ENCODE measurements around the gene MRTFA. TPM values are rescaled to one million over a fixed set of nuclear protein-coding genes. Genes with fewer than 3 reads are reported as not detected.

Gene MRTFA
- total and polyA plus RNA-seq, 8 donors, result 13.6 to 35.3 (median 24.1) TPM

- no peak for DNase-seq
- FAIRE-seq, result no peak
- 82 to 88% methylated on average over 8 of the region's 8 CpGs for WGBS, 2 donors
- intact Hi-C loops (cut with DNase I), result no loop called here
- H3K27me3 ChIP-seq, result no peaks in the 10 kb centered on the region
- no peaks in the 10 kb centered on the region for H3K36me3 ChIP-seq
- H3K27ac ChIP-seq, result no peak overlapping the region
- no peaks in the 10 kb centered on the region for H3K9me3 ChIP-seq
- H3K4me3 ChIP-seq, result no peak overlapping the region
- no peak for ATAC-seq
- TF ChIP-seq CTCF (IDR thresholded peaks at IDR 0.05), result no peak
- H3K4me1 ChIP-seq, result peaks cover 20 to 33% (median 20%) of the 10 kb centered on the region in 3 donors
These were observed 41.6 kb downstream of the MRTFA start for GRCh38 chr22:40594924-40595323.

DNA sequence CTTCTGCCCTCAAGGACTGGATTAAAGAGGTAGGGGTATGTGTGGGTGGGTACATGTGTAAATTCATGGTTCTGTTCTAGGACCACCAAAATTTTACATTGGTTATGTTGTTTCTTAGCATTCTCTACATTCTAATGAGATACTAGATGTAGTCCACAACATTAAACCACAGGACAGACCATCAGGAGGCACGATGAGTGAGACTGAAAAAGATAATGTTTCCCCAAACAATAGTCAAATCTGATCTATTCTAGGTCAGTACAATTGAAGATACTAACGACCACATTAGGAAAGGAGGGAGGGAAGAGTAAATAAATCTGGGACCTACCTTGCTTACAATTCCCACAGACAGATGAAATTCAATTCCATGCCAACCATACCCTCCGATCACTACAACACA lies 42.2 kb downstream of the MRTFA start:
- H3K27me3 ChIP-seq, result no peaks in the 10 kb centered on the region
- FAIRE-seq (no peak), ATAC-seq (no peak), DNase-seq (no peak)
- no peak for TF ChIP-seq CTCF (IDR thresholded peaks at IDR 0.05)
- intact Hi-C loops (cut with DNase I), result no loop called here
- no peaks in the 10 kb centered on the region for H3K36me3 ChIP-seq
- H3K9me3 ChIP-seq, result no peaks in the 10 kb centered on the region
- 45 to 52% methylated on average over 3 of the region's 3 CpGs for WGBS, 2 donors
- H3K27ac ChIP-seq, result no peak overlapping the region
- peaks cover 17 to 33% (median 19%) of the 10 kb centered on the region in 3 donors for H3K4me1 ChIP-seq
- H3K4me3 ChIP-seq, result no peak overlapping the region

DNA sequence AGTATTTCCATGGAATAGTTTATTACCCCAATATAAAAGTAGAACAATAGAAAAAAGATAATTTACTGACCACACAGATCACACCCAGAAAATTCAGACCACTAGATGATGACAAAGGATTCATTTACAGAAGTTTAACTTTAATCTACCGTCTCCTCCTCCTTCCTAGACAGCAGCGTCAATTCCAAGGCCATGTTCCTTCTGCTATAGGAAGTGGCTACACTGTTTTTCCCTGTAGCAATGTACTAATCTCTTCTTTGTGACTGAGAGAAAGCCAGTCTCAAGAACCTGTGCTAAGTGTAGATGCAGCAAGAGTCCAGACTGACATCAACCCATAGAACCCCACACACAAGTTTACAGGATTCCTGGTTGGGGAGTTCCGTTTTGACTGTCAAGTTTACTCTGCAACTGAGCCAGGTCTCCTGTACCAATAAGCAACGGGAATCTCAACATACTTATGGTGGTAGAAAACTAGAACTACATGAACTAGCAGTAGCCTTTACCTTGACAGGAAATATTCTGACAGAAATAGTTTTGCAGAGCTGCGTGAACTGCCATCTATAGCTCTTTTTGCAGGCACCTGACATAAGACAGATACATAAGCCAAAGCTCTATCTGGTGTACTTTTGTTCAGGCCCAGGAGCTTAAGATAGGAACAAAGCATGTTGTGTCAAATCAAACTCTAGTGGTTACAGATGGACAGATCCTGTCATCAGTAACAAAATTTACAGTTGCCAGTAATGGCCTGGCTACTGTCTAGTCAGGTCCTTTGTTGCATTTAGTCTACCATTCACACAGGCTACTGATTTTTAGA lies 42.9 kb downstream of the MRTFA start:
- intact Hi-C loops (cut with DNase I), result no loop called here
- no peak for DNase-seq
- no peak overlapping the region for H3K27ac ChIP-seq
- ATAC-seq, result peak in 3 of 4 donors; percentile 30 to 42 (median 34)
- no peak for FAIRE-seq
- WGBS, 2 donors, result 37 to 39% methylated on average over 5 of the region's 5 CpGs
- no peak for TF ChIP-seq CTCF (IDR thresholded peaks at IDR 0.05)
- H3K4me3 ChIP-seq, result no peak overlapping the region
- no peaks in the 10 kb centered on the region for H3K36me3 ChIP-seq
- no peaks in the 10 kb centered on the region for H3K27me3 ChIP-seq
- H3K4me1 ChIP-seq, result peaks cover 16 to 33% (median 17%) of the 10 kb centered on the region in 3 donors
- H3K9me3 ChIP-seq, result no peaks in the 10 kb centered on the region

- no peak for FAIRE-seq
- Histone ChIP-seq H3K36me3 (no peaks in the 10 kb centered on the region), H3K4me1 (peaks cover 6 to 25% (median 9%) of the 10 kb centered on the region in 3 donors), H3K27ac (no peak overlapping the region), H3K9me3 (no peaks in the 10 kb centered on the region), H3K27me3 (no peaks in the 10 kb centered on the region), H3K4me3 (no peak overlapping the region)
- no peak for TF ChIP-seq CTCF (IDR thresholded peaks at IDR 0.05)
- no peak for ATAC-seq
- DNase-seq, result no peak
- 68 to 78% methylated on average over 2 of the region's 2 CpGs for WGBS, 2 donors
- intact Hi-C loops (cut with DNase I), result no loop called here
These were observed 44.0 kb downstream of the MRTFA start for GRCh38 chr22:40592352-40593113.
